Caco-2 (cell line): ENCODE results near the gene LEUTX. TPM values are rescaled to one million over a fixed set of nuclear protein-coding genes. Genes with fewer than 3 reads are reported as not detected.

Experiments
- BruUV-seq: library from RNA; stranded (reverse); fragments of 400-500 nt; replicated peaks from 2 replicates; lab custom pipeline; 2021; lab: Mats Ljungman, UMichigan
- CTCF ChIA-PET: fragments of 300-600 bp; sonication (Branson Sonifier 250); formaldehyde crosslinking; loops from one replicate; lab custom pipeline; 2022; ENCODE audit warnings: antibody characterized with exemption; lab: Charles Lee
- POLR2A ChIA-PET: fragments of 300-600 bp; sonication (Branson Sonifier 250); formaldehyde crosslinking; loops from one replicate; lab custom pipeline; 2022; ENCODE audit warnings: antibody characterized with exemption; lab: Charles Lee
- DNase-seq, 2 experiments: peaks; one replicate each; pipeline versions ENCODE4 v3.0.0 to v3.0.0-alpha.2; 2020 to 2022
- H3K27me3 ChIP-seq: replicated peaks from 2 replicates; pipeline ENCODE4 v1.6.0; 2011; ENCODE audit warnings: low read length; ENCODE audit not compliant: control insufficient read depth, insufficient read depth
- H3K36me3 ChIP-seq: 2 replicates; pipeline ENCODE4 v1.5.1; 2011; ENCODE audit warnings: low read length; ENCODE audit not compliant: control insufficient read depth, insufficient read depth
- H3K4me1 ChIP-seq: fragments of 250-450 bp; sonication (Bioruptor Pico); 2 replicates; pipeline ENCODE4 v1.5.1; 2020; ENCODE audit warnings: mild to moderate bottlenecking
- H3K4me3 ChIP-seq: 2 replicates; pipeline ENCODE4 v1.5.1; 2011; ENCODE audit warnings: low read depth, mild to moderate bottlenecking, control low read depth, low read length
- H3K9me3 ChIP-seq: fragments of 250-450 bp; sonication (Bioruptor Pico); 2 replicates; pipeline ENCODE4 v1.5.1; 2020; ENCODE audit warnings: mild to moderate bottlenecking, moderate library complexity
- H3K27ac Mint-ChIP-seq: one replicate; pipeline ENCODE4 v1.8.0; 2022; ENCODE audit warnings: mixed read lengths; ENCODE audit not compliant: unreplicated experiment
- H3K27me3 Mint-ChIP-seq: one replicate; pipeline ENCODE4 v1.8.0; 2022; ENCODE audit warnings: mixed read lengths; ENCODE audit not compliant: insufficient read depth, unreplicated experiment
- H3K36me3 Mint-ChIP-seq: one replicate; pipeline ENCODE4 v1.8.0; 2022; ENCODE audit warnings: mild to moderate bottlenecking, mixed read lengths; ENCODE audit not compliant: insufficient read depth, unreplicated experiment
- H3K4me1 Mint-ChIP-seq: one replicate; pipeline ENCODE4 v1.8.0; 2022; ENCODE audit warnings: low read depth, mixed read lengths; ENCODE audit not compliant: unreplicated experiment
- H3K4me3 Mint-ChIP-seq: one replicate; pipeline ENCODE4 v1.8.0; 2022; ENCODE audit warnings: mild to moderate bottlenecking, moderate library complexity, mixed read lengths; ENCODE audit not compliant: unreplicated experiment
- H3K9me3 Mint-ChIP-seq: one replicate; pipeline ENCODE4 v1.8.0; 2022; ENCODE audit warnings: mixed read lengths; ENCODE audit not compliant: unreplicated experiment
- CTCF ChIP-seq, 2 experiments: fragments of 200-600 bp in 1 of 2; IDR thresholded peaks; 1 replicate in 1 of 2; 2 replicates in 1 of 2; pipeline versions ENCODE4 v1.5.1 to v1.8.0; 2011 to 2022; ENCODE audit warnings: antibody characterized with exemption in 1 of 2, control low read depth in 1 of 2, inconsistent platforms in 1 of 2, low read depth in 1 of 2, low read length in 1 of 2, mild to moderate bottlenecking in 1 of 2, moderate library complexity in 1 of 2; ENCODE audit not compliant: insufficient read depth in 1 of 2, severe bottlenecking in 1 of 2, unreplicated experiment in 1 of 2
- intact Hi-C: fragments of 100-400 bp; cut with micrococcal nuclease; formaldehyde crosslinking; loops from one replicate; pipeline ENCODE4 v1.10.0; 2022; ENCODE audit not compliant: unreplicated experiment
- total RNA-seq: library from RNA; stranded (reverse); gene quantifications from 2 replicates; pipeline ENCODE4 v1.2.3, GENCODE V29; 2022

LEUTX gene
- total RNA-seq, 1 experiment from 2014 or later: not detected

GRCh38 chr19:39749981-39750380 is 28.7 kb upstream of the LEUTX start:
- ChIA-PET POLR2A (no interaction called here), CTCF (no interaction called here)
- no TSS peak for BruUV-seq
- Histone ChIP-seq H3K9me3 (no peaks in the 10 kb centered on the region), H3K4me3 (no peak overlapping the region), H3K27me3 (no peaks in the 10 kb centered on the region), H3K4me1 (no peaks in the 10 kb centered on the region), H3K36me3 (no peaks in the 10 kb centered on the region)
- H3K36me3 Mint-ChIP-seq: no peaks in the 10 kb centered on the region
- H3K9me3 Mint-ChIP-seq: no peaks in the 10 kb centered on the region
- intact Hi-C loops: no loop called here
- DNase-seq: no peak
- no peaks in the 10 kb centered on the region for H3K4me1 Mint-ChIP-seq
- no peak overlapping the region for H3K27ac Mint-ChIP-seq
- no peak overlapping the region for H3K4me3 Mint-ChIP-seq
- TF ChIP-seq CTCF (IDR thresholded peaks at IDR 0.05; ENCODE audit: insufficient read depth in 1 of 2, low read depth in 1 of 2, low read length in 1 of 2, severe bottlenecking in 1 of 2, unreplicated experiment in 1 of 2): no peak
- H3K27me3 Mint-ChIP-seq: peaks cover 17% of the 10 kb centered on the region

- BruUV-seq: no TSS peak
- H3K27me3 Mint-ChIP-seq: peaks cover 14% of the 10 kb centered on the region
- Histone ChIP-seq H3K4me3 (no peak overlapping the region), H3K4me1 (no peaks in the 10 kb centered on the region), H3K36me3 (no peaks in the 10 kb centered on the region), H3K9me3 (no peaks in the 10 kb centered on the region), H3K27me3 (peaks cover 2% of the 10 kb centered on the region)
- intact Hi-C loops: no loop called here
- H3K9me3 Mint-ChIP-seq: no peaks in the 10 kb centered on the region
- no peak for DNase-seq
- no peak for TF ChIP-seq CTCF (IDR thresholded peaks at IDR 0.05; ENCODE audit: insufficient read depth in 1 of 2, low read depth in 1 of 2, low read length in 1 of 2, severe bottlenecking in 1 of 2, unreplicated experiment in 1 of 2)
- POLR2A ChIA-PET: no interaction called here
- CTCF ChIA-PET: no interaction called here
- H3K27ac Mint-ChIP-seq: no peak overlapping the region
- H3K4me1 Mint-ChIP-seq: no peaks in the 10 kb centered on the region
- H3K36me3 Mint-ChIP-seq: no peaks in the 10 kb centered on the region
- H3K4me3 Mint-ChIP-seq: no peak overlapping the region
These were observed 26.3 kb upstream of the LEUTX start for GRCh38 chr19:39752390-39752789.

- Mint-ChIP-seq H3K9me3 (no peaks in the 10 kb centered on the region), H3K27me3 (peaks cover 14% of the 10 kb centered on the region), H3K4me3 (no peak overlapping the region), H3K4me1 (no peaks in the 10 kb centered on the region), H3K36me3 (no peaks in the 10 kb centered on the region), H3K27ac (no peak overlapping the region)
- H3K4me3 ChIP-seq: no peak overlapping the region
- H3K36me3 ChIP-seq: no peaks in the 10 kb centered on the region
- no peak for DNase-seq
- ChIA-PET CTCF (no interaction called here), POLR2A (no interaction called here)
- H3K4me1 ChIP-seq: no peaks in the 10 kb centered on the region
- no peak for TF ChIP-seq CTCF (IDR thresholded peaks at IDR 0.05; ENCODE audit: insufficient read depth in 1 of 2, low read depth in 1 of 2, low read length in 1 of 2, severe bottlenecking in 1 of 2, unreplicated experiment in 1 of 2)
- H3K27me3 ChIP-seq: peaks cover 2% of the 10 kb centered on the region
- BruUV-seq: no TSS peak
- no peaks in the 10 kb centered on the region for H3K9me3 ChIP-seq
- intact Hi-C loops: no loop called here
These were observed 25.9 kb upstream of the LEUTX start for GRCh38 chr19:39752795-39753194.
